Placental pericyte (primary cell): ENCODE results near the gene PROX2. TPM values are rescaled to one million over a fixed set of nuclear protein-coding genes. Genes with fewer than 3 reads are reported as not detected.

Experiments
- total RNA-seq: library from RNA; depleted of rRNA; stranded (reverse); fragments of >200 nt; gene quantifications from 2 replicates; pipeline ENCODE4 v1.2.3, GENCODE V29; 2012

The PROX2 gene
- total RNA-seq, result not detected in 2 replicates

GRCh38 chr14:74875941-74876913 lies at the start of gene PROX2:
PROX2 (minus strand) TSS chr14:74876145; CDS start chr14:74863834, 12,311 bp downstream.

GRCh38 chr14:74922752-74923401 lies 46.9 kb upstream of the PROX2 start, which contains the start of gene RPS6KL1:
RPS6KL1 (minus strand) TSS chr14:74923260; CDS start chr14:74921541, 1,719 bp downstream.

GRCh38 chr14:74881431-74882102 lies 5.6 kb upstream of the PROX2 start, which contains the start of gene DLST:
DLST (plus strand) TSS chr14:74881916; CDS start chr14:74881954, 38 bp downstream.

Other genes with a start within 250 kb of the PROX2 start
- gene AREL1, start 163.1 kb downstream of the PROX2 start, total RNA-seq, result 41.8 and 57.6 TPM in 2 replicates
- 36.1 and 42.0 TPM in 2 replicates for gene FCF1, start 163.0 kb downstream of the PROX2 start, total RNA-seq
- gene YLPM1, start 112.8 kb downstream of the PROX2 start, total RNA-seq, result 25.8 and 39.7 TPM in 2 replicates
- gene DLST, start 5.8 kb upstream of the PROX2 start, total RNA-seq, result 88.0 and 99.2 TPM in 2 replicates
- gene RPS6KL1, start 47.1 kb upstream of the PROX2 start, total RNA-seq, result 1.4 and 2.2 TPM in 2 replicates
- gene PGF, start 79.5 kb upstream of the PROX2 start, total RNA-seq, result 0.22 and 2.4 TPM in 2 replicates
- gene EIF2B2, start 126.8 kb upstream of the PROX2 start, total RNA-seq, result 47.5 and 60.7 TPM in 2 replicates
- gene MLH3, start 175.3 kb upstream of the PROX2 start, total RNA-seq, result 17.5 and 27.2 TPM in 2 replicates
- 1.3 and 8.9 TPM in 2 replicates for gene ACYP1, start 187.9 kb upstream of the PROX2 start, total RNA-seq
- 0.22 and 2.3 TPM in 2 replicates for gene ZC2HC1C, start 193.5 kb upstream of the PROX2 start, total RNA-seq